Activated CD8-positive, alpha-beta T cell treated with anti-CD3 and anti-CD28 coated beads for 36 hours (primary cell): ENCODE data around the gene RSL1D1. TPM values are rescaled to one million over a fixed set of nuclear protein-coding genes. Genes with fewer than 3 reads are reported as not detected.

ENCODE experiments used
- ATAC-seq: fragments of 200-7000 bp; cut with Tn5 transposase; one replicate; pipeline ENCODE4 v1.10.0; 2021; ENCODE audit warnings: mild to moderate bottlenecking, moderate library complexity
- CTCF ChIA-PET: fragments of 350-600 bp; sonication (Branson Sonifier 250); formaldehyde crosslinking; loops from one replicate; lab custom pipeline; 2021; ENCODE audit warnings: antibody characterized with exemption; lab: Charles Lee
- POLR2A ChIA-PET: fragments of 350-600 bp; sonication (Branson Sonifier 250); formaldehyde crosslinking; loops from one replicate; lab custom pipeline; 2021; ENCODE audit warnings: antibody characterized with exemption; lab: Charles Lee
- DNase-seq: peaks from one replicate; pipeline ENCODE4 v3.0.0-alpha.2; 2020
- H3K27ac Mint-ChIP-seq: one replicate; pipeline ENCODE4 v1.8.0; 2021; ENCODE audit warnings: mild to moderate bottlenecking, mixed read lengths
- H3K27me3 Mint-ChIP-seq: one replicate; pipeline ENCODE4 v1.8.0; 2021; ENCODE audit warnings: mixed read lengths
- H3K36me3 Mint-ChIP-seq: one replicate; pipeline ENCODE4 v1.8.0; 2021; ENCODE audit warnings: low read depth, mixed read lengths
- H3K4me1 Mint-ChIP-seq: one replicate; pipeline ENCODE4 v1.8.0; 2021; ENCODE audit warnings: low read depth, mixed read lengths
- H3K4me3 Mint-ChIP-seq: one replicate; pipeline ENCODE4 v1.8.0; 2021; ENCODE audit warnings: mild to moderate bottlenecking, moderate library complexity, mixed read lengths
- H3K9me3 Mint-ChIP-seq: one replicate; pipeline ENCODE4 v1.8.0; 2021; ENCODE audit warnings: mixed read lengths
- intact Hi-C: fragments of 100-400 bp; cut with micrococcal nuclease; formaldehyde crosslinking; loops from one replicate; pipeline ENCODE4 v1.10.0; 2022
- total RNA-seq, 2 experiments: library from RNA; stranded (reverse); gene quantifications; one replicate each; pipeline ENCODE4 v1.2.3, GENCODE V29; 2021
- TF ChIP-seq, protein P1 (sequence below): fragments of 200-600 bp; IDR thresholded peaks from one replicate; pipeline ENCODE4 v1.8.0; 2022; ENCODE audit warnings: antibody characterized with exemption, mild to moderate bottlenecking

The RSL1D1 gene
- total RNA-seq, 2 experiments from 2014 or later: 344 TPM

DNA sequence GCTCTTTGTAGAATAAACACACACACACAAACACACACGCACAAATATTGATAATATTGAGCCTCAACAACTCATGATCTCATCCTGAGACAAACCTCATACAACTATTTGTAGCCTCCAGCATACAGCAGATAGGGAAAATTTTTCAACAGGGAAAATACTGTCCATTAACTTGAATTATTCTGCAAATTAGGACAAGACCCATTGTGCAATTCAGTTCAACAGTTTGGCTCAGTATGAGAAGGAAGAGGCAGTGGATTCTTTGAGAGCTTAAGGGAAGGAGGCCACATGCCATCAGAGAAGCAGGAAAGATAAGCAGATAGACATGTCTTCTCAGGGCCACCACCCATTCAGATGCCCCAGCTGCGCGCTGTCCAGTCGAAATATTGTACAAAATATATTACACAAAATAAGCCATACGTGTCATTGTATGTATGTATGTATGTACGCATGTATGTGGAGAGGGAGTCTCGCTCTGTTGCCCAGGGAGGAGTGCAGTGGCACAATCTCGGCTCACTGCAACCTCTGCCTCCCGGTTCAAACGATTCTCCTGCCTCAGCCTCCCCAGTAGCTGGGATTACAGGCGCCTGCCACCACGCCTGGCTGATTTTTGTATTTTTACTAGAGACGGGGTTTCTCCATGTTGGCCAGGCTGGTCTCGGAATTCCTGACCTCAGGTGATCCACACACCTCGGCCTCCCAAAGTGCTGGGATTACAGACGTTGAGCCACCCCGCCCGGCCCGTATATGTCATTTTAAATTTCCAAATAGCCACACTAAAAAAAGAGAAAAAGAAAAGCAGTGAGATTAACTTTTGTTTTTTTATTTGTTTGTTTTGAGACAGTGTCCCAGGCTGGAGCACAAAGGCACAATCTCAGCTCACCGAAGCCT is 56.1 kb downstream of the RSL1D1 start:
- H3K27ac Mint-ChIP-seq: peak overlapping the region; percentile 93
- TF ChIP-seq, protein P1, sequence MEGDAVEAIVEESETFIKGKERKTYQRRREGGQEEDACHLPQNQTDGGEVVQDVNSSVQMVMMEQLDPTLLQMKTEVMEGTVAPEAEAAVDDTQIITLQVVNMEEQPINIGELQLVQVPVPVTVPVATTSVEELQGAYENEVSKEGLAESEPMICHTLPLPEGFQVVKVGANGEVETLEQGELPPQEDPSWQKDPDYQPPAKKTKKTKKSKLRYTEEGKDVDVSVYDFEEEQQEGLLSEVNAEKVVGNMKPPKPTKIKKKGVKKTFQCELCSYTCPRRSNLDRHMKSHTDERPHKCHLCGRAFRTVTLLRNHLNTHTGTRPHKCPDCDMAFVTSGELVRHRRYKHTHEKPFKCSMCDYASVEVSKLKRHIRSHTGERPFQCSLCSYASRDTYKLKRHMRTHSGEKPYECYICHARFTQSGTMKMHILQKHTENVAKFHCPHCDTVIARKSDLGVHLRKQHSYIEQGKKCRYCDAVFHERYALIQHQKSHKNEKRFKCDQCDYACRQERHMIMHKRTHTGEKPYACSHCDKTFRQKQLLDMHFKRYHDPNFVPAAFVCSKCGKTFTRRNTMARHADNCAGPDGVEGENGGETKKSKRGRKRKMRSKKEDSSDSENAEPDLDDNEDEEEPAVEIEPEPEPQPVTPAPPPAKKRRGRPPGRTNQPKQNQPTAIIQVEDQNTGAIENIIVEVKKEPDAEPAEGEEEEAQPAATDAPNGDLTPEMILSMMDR: no peak
- no peaks in the 10 kb centered on the region for H3K9me3 Mint-ChIP-seq
- DNase-seq (no peak), ATAC-seq (no peak)
- ChIA-PET CTCF (interaction anchor here (4.1 to 7.5 kb wide), 2 partner anchors 14 to 52 kb away, joined by 31 to 125 read pairs; partner anchors contain the start of gene TXNDC11), POLR2A (interaction anchor here (0.7 to 6.6 kb wide), 6 partner anchors 11 to 293 kb away, joined by 3 to 55 read pairs (median 3); partner anchors contain the start of gene TXNDC11)
- H3K4me1 Mint-ChIP-seq: peaks cover 68% of the 10 kb centered on the region
- peaks cover 37% of the 10 kb centered on the region for H3K36me3 Mint-ChIP-seq
- no peaks in the 10 kb centered on the region for H3K27me3 Mint-ChIP-seq
- H3K4me3 Mint-ChIP-seq: peak overlapping the region; percentile 76
- intact Hi-C loops: loop anchor here (5.0 kb wide), 1 partner anchor 53 kb away; the partner anchor contains the start of gene TXNDC11

GRCh38 chr16:11794447-11794846 is 56.9 kb downstream of the RSL1D1 start:
- no peak for ATAC-seq
- TF ChIP-seq, protein P1: no peak
- Mint-ChIP-seq H3K27ac (peak overlapping the region; percentile 93), H3K36me3 (peaks cover 38% of the 10 kb centered on the region), H3K27me3 (no peaks in the 10 kb centered on the region), H3K4me1 (peaks cover 65% of the 10 kb centered on the region), H3K9me3 (no peaks in the 10 kb centered on the region), H3K4me3 (peak overlapping the region; percentile 76)
- ChIA-PET CTCF (interaction anchor here (7.5 kb wide), 1 partner anchor 13 kb away, joined by 125 read pairs; no protein-coding TSS in a partner anchor), POLR2A (interaction anchor here (0.8 to 6.6 kb wide), 4 partner anchors 10 to 168 kb away, joined by 3 to 55 read pairs (median 26); partner anchors contain the start of gene TXNDC11)
- intact Hi-C loops: no loop called here
- no peak for DNase-seq

DNA sequence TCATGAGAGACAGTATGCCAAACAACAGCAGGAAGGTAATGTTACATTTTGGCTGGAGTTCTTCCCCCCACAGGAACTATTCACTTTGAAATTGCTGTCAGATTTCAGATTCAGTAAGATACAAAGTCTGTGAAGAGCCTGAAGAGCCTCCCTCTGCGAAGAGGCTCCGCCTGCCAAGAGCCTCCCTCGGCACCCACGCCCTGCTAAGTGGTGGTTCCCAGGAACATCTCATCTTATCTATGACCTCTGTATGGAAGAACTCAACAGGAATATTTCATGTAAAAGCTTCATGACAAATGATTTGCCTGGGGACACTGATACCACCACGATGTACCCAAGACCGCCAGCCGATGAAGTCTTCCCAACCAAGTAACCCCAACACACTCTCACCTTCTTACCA is 57.5 kb downstream of the RSL1D1 start:
- TF ChIP-seq, protein P1: no peak
- Mint-ChIP-seq H3K36me3 (peaks cover 37% of the 10 kb centered on the region), H3K4me1 (peaks cover 63% of the 10 kb centered on the region), H3K27me3 (no peaks in the 10 kb centered on the region), H3K9me3 (no peaks in the 10 kb centered on the region), H3K27ac (peak overlapping the region; percentile 93), H3K4me3 (peak overlapping the region; percentile 76)
- ChIA-PET CTCF (interaction anchor here (7.5 kb wide), 1 partner anchor 12 kb away, joined by 125 read pairs; no protein-coding TSS in a partner anchor), POLR2A (interaction anchor here (0.8 to 6.6 kb wide), 2 partner anchors 52 to 167 kb away, joined by 3 to 48 read pairs; partner anchors contain the start of gene TXNDC11)
- DNase-seq (no peak), ATAC-seq (no peak)
- intact Hi-C loops: no loop called here

DNA sequence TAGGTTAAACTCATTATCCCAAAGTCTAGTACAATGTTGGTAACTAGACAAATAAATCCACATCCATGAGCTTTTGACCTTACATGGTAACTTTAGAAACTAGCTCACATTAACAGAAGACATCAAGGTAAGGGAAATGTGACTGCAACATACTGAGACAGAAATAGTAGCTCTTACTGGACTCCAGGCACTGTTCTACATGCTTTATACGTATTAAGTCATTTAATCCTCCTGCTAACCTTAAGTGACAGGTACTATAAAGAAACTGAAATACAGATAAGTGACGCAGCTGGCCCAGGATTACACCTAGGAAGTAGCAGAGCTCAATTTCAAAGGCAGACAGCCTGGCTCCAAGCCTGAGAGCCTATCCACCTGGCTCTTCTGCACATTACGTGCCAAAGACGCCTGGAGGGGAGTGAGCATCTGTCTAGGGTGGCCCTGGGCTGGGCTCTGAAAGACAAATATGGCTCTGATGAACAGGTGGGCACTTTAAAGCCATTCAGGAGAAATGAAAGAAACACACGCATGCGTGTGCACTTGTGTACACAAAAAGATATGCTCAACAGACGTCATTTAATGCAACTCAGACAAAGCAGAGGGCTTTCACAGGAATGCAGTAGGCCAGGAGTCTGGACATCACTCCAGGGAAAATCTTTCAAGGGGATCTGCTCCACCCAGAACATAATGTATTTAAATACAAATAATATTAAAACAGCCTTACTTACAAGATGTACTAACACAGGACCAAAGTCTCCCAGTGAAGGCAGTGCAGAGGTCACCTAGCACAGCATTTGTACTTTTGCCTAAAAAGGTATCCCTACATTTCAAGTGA is 58.7 kb downstream of the RSL1D1 start:
- intact Hi-C loops: no loop called here
- DNase-seq (peak; percentile 31), ATAC-seq (no peak)
- no peaks in the 10 kb centered on the region for H3K27me3 Mint-ChIP-seq
- peak overlapping the region; percentile 73 for H3K27ac Mint-ChIP-seq
- H3K9me3 Mint-ChIP-seq: no peaks in the 10 kb centered on the region
- POLR2A ChIA-PET: interaction anchor here (1.0 to 6.6 kb wide), 5 partner anchors 10 to 50 kb away, joined by 3 to 48 read pairs (median 4); partner anchors contain the start of gene TXNDC11
- H3K4me1 Mint-ChIP-seq: peaks cover 68% of the 10 kb centered on the region
- peaks cover 42% of the 10 kb centered on the region for H3K36me3 Mint-ChIP-seq
- TF ChIP-seq, protein P1: no peak
- H3K4me3 Mint-ChIP-seq: no peak overlapping the region
- CTCF ChIA-PET: interaction anchor here (7.5 kb wide), 1 partner anchor 11 kb away, joined by 125 read pairs; no protein-coding TSS in a partner anchor
